A673 (cell line): ENCODE measurements around the gene UGT1A9. TPM values are rescaled to one million over a fixed set of nuclear protein-coding genes. Genes with fewer than 3 reads are reported as not detected.
A peak's percentile ranks its signal among the peaks of the same experiment; 100 is the strongest.

ENCODE experiments used
- BruUV-seq: library from RNA; stranded (reverse); fragments of 400-500 nt; replicated peaks from 2 replicates; lab custom pipeline; 2021; lab: Mats Ljungman, UMichigan
- CTCF ChIA-PET: fragments of 300-600 bp; sonication (Branson Sonifier 250); formaldehyde crosslinking; loops from one replicate; lab custom pipeline; 2022; ENCODE audit warnings: antibody characterized with exemption; lab: Charles Lee
- POLR2A ChIA-PET: fragments of 300-600 bp; sonication (Branson Sonifier 250); formaldehyde crosslinking; loops from one replicate; lab custom pipeline; 2022; ENCODE audit warnings: antibody characterized with exemption; ENCODE audit not compliant: low non-redundant PET; lab: Charles Lee
- DNase-seq: peaks from one replicate; pipeline ENCODE4 v3.0.0-alpha.2; 2015; ENCODE audit warnings: low spot score
- H3K27ac ChIP-seq: fragments of 200-600 bp; sonication (generic); 2 replicates; pipeline ENCODE4 v1.5.1; 2016; ENCODE audit warnings: mixed run types, low read depth, mild to moderate bottlenecking, mixed read lengths, antibody characterized with exemption, low read length; ENCODE audit not compliant: poor library complexity, severe bottlenecking
- H3K27me3 ChIP-seq: fragments of 200-600 bp; sonication (generic); replicated peaks from 2 replicates; pipeline ENCODE4 v1.6.1; 2017; ENCODE audit warnings: mixed run types, low read depth, mild to moderate bottlenecking, mixed read lengths, antibody characterized with exemption, low read length; ENCODE audit not compliant: insufficient read depth, poor library complexity
- H3K36me3 ChIP-seq: fragments of 200-600 bp; sonication (generic); 2 replicates; pipeline ENCODE4 v1.6.1; 2016; ENCODE audit warnings: mixed run types, mild to moderate bottlenecking, mixed read lengths, antibody characterized with exemption, low read length; ENCODE audit not compliant: insufficient read depth, poor library complexity, severe bottlenecking
- H3K4me1 ChIP-seq: fragments of 200-600 bp; sonication (generic); 2 replicates; pipeline ENCODE4 v1.6.1; 2017; ENCODE audit warnings: mixed run types, mild to moderate bottlenecking, mixed read lengths, antibody characterized with exemption, low read length; ENCODE audit not compliant: insufficient read depth, poor library complexity, severe bottlenecking
- H3K4me3 ChIP-seq: fragments of 200-600 bp; sonication (generic); 2 replicates; pipeline ENCODE4 v1.5.1; 2016; ENCODE audit warnings: low read depth, mixed run types, mild to moderate bottlenecking, mixed read lengths, low read length; ENCODE audit not compliant: poor library complexity, severe bottlenecking
- H3K9me3 ChIP-seq: fragments of 200-600 bp; sonication (generic); 2 replicates; pipeline ENCODE4 v1.6.1; 2016; ENCODE audit warnings: mixed run types, low read depth, mild to moderate bottlenecking, mixed read lengths, antibody characterized with exemption, low read length; ENCODE audit not compliant: poor library complexity, severe bottlenecking
- CTCF ChIP-seq: fragments of 300-800, 200-600 bp; sonication (generic); conservative IDR thresholded peaks from 2 replicates; pipeline ENCODE4 v1.5.1; 2017; ENCODE audit warnings: low read depth, mild to moderate bottlenecking, antibody characterized with exemption, low read length, moderate library complexity, mixed read lengths
- EZH2 ChIP-seq: fragments of 200-600 bp; sonication (generic); IDR thresholded peaks from 2 replicates; pipeline ENCODE4 v1.6.1; 2017; ENCODE audit warnings: borderline replicate concordance, low read depth, mild to moderate bottlenecking, mixed read lengths, antibody characterized with exemption, low read length; ENCODE audit not compliant: poor library complexity, severe bottlenecking
- intact Hi-C: fragments of 100-400 bp; cut with micrococcal nuclease; formaldehyde crosslinking; loops from one replicate; pipeline ENCODE4 v1.10.0; 2022; ENCODE audit not compliant: unreplicated experiment
- total RNA-seq: library from RNA; stranded (reverse); gene quantifications from 2 replicates; pipeline ENCODE4 v1.2.3, GENCODE V29; 2021

UGT1A9 gene
- total RNA-seq, 1 experiment from 2014 or later = not detected

GRCh38 chr2:233711312-233712008 lies 39.8 kb downstream of the UGT1A9 start:
- no TSS peak for BruUV-seq
- intact Hi-C loops = loop anchor here (1.0 kb wide), 1 partner anchor 262 kb away; no protein-coding TSS in a partner anchor
- no peak overlapping the region for H3K4me3 ChIP-seq
- no peaks in the 10 kb centered on the region for H3K9me3 ChIP-seq
- ChIA-PET CTCF (interaction anchor here (1.1 kb wide), 1 partner anchor 262 kb away, joined by 4 read pairs; no protein-coding TSS in a partner anchor), POLR2A (no interaction called here)
- peaks cover 16% of the 10 kb centered on the region for H3K4me1 ChIP-seq
- no peaks in the 10 kb centered on the region for H3K36me3 ChIP-seq
- no peaks in the 10 kb centered on the region for H3K27me3 ChIP-seq
- DNase-seq = peak; percentile 90
- no peak overlapping the region for H3K27ac ChIP-seq
- TF ChIP-seq CTCF (peak; percentile 98), EZH2 (no peak)

- H3K9me3 ChIP-seq = no peaks in the 10 kb centered on the region
- POLR2A ChIA-PET = no interaction called here
- no peak within 1 kb of the TSS for H3K27ac ChIP-seq
- CTCF ChIA-PET = interaction anchor here (1.1 kb wide), 1 partner anchor 264 kb away, joined by 4 read pairs; no protein-coding TSS in a partner anchor
- no TSS peak for BruUV-seq
- DNase-seq = no peak
- intact Hi-C loops = no loop called here
- TF ChIP-seq CTCF = no peak
- no peaks in the 10 kb centered on the region for H3K36me3 ChIP-seq
- H3K4me3 ChIP-seq = no peak within 1 kb of the TSS
- no peaks in the 10 kb centered on the region for H3K27me3 ChIP-seq
- H3K4me1 ChIP-seq = peaks cover 16% of the 10 kb centered on the region
Measured at GRCh38 chr2:233712611-233713261, 41.0 kb downstream of the UGT1A9 start, which contains the start of gene UGT1A5. UGT1A5 (plus strand) TSS chr2:233712907; CDS start chr2:233712992, 85 bp downstream.

GRCh38 chr2:233713262-233713615 lies 41.5 kb downstream of the UGT1A9 start:
- no TSS peak for BruUV-seq
- Histone ChIP-seq H3K36me3 (no peaks in the 10 kb centered on the region), H3K9me3 (no peaks in the 10 kb centered on the region), H3K27me3 (no peaks in the 10 kb centered on the region), H3K27ac (no peak overlapping the region), H3K4me3 (no peak overlapping the region), H3K4me1 (peaks cover 12% of the 10 kb centered on the region)
- POLR2A ChIA-PET = no interaction called here
- CTCF ChIA-PET = no interaction called here
- no peak for TF ChIP-seq EZH2
- no peak for TF ChIP-seq CTCF
- DNase-seq = no peak
- intact Hi-C loops = no loop called here
